ENCODE measurements around the gene SPG7. TPM values are rescaled to one million over a fixed set of nuclear protein-coding genes. Genes with fewer than 3 reads are reported as not detected.

Gene SPG7
- total and polyA plus RNA-seq, 4 donors, result 34.5 to 102 (median 49.5) TPM

GRCh38 chr16:89517128-89517527, 8.9 kb downstream of the SPG7 start (continued):
- TF ChIP-seq, protein P1, sequence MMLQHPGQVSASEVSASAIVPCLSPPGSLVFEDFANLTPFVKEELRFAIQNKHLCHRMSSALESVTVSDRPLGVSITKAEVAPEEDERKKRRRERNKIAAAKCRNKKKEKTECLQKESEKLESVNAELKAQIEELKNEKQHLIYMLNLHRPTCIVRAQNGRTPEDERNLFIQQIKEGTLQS (IDR thresholded peaks at IDR 0.05), result no peak
- TF ChIP-seq REST (IDR thresholded peaks at IDR 0.05), result no peak
- TF ChIP-seq HNF4A (conservative IDR thresholded peaks at IDR 0.05), result no peak

- H3K9me3 ChIP-seq (ENCODE audit: control insufficient read depth in 4 of 4, low read length in 3 of 4), result no peaks in the 10 kb centered on the region
- DNase-seq (ENCODE audit: low spot score), result no peak
- H3K4me3 ChIP-seq (ENCODE audit: low read depth in 1 of 3, low read length in 3 of 3), result no peak overlapping the region
- TF ChIP-seq EGR1 (IDR thresholded peaks at IDR 0.05; ENCODE audit: low read depth in 2 of 2) (no peak), HNF4A (conservative IDR thresholded peaks at IDR 0.05) (no peak)
- H3K27me3 ChIP-seq (ENCODE audit: control insufficient read depth in 4 of 4, insufficient read depth in 4 of 4, low read length in 3 of 4), result no peaks in the 10 kb centered on the region
- WGBS, result 93% methylated on average over 15 of the region's 15 CpGs
- no peak overlapping the region for H3K9ac ChIP-seq (ENCODE audit: low read depth in 1 of 2, low read length in 2 of 2)
- peaks cover 12 to 67% (median 32%) of the 10 kb centered on the region in 4 donors for H3K36me3 ChIP-seq (ENCODE audit: control insufficient read depth in 4 of 4, insufficient read depth in 3 of 4, low read depth in 1 of 4, low read length in 3 of 4)
- H3K4me1 ChIP-seq (ENCODE audit: control insufficient read depth in 4 of 4, insufficient read depth in 4 of 4, low read length in 3 of 4), result no peaks in the 10 kb centered on the region
- no peak overlapping the region for H3K27ac ChIP-seq (ENCODE audit: low read depth in 1 of 2, low read length in 2 of 2)
Measured at GRCh38 chr16:89519881-89520280, 11.7 kb downstream of the SPG7 start.

- WGBS, result 97% methylated on average over 31 of the region's 31 CpGs
- no peak for DNase-seq (ENCODE audit: low spot score)
- peaks cover 19 to 79% (median 45%) of the 10 kb centered on the region in 4 donors for H3K36me3 ChIP-seq (ENCODE audit: control insufficient read depth in 4 of 4, insufficient read depth in 3 of 4, low read depth in 1 of 4, low read length in 3 of 4)
Measured at GRCh38 chr16:89522287-89522686, 14.1 kb downstream of the SPG7 start.

GRCh38 chr16:89523680-89524344, 15.6 kb downstream of the SPG7 start:
- Histone ChIP-seq H3K27me3 (ENCODE audit: control insufficient read depth in 4 of 4, insufficient read depth in 4 of 4, low read length in 3 of 4) (no peaks in the 10 kb centered on the region), H3K9me3 (ENCODE audit: control insufficient read depth in 4 of 4, low read length in 3 of 4) (no peaks in the 10 kb centered on the region), H3K4me1 (ENCODE audit: control insufficient read depth in 4 of 4, insufficient read depth in 4 of 4, low read length in 3 of 4) (no peaks in the 10 kb centered on the region), H3K36me3 (ENCODE audit: control insufficient read depth in 4 of 4, insufficient read depth in 3 of 4, low read depth in 1 of 4, low read length in 3 of 4) (peaks cover 17 to 78% (median 37%) of the 10 kb centered on the region in 4 donors), H3K4me3 (ENCODE audit: low read depth in 1 of 3, low read length in 3 of 3) (no peak overlapping the region), H3K9ac (ENCODE audit: low read depth in 1 of 2, low read length in 2 of 2) (no peak overlapping the region), H3K27ac (ENCODE audit: low read depth in 1 of 2, low read length in 2 of 2) (no peak overlapping the region)
- no peak for DNase-seq (ENCODE audit: low spot score)
- TF ChIP-seq, protein P2, sequence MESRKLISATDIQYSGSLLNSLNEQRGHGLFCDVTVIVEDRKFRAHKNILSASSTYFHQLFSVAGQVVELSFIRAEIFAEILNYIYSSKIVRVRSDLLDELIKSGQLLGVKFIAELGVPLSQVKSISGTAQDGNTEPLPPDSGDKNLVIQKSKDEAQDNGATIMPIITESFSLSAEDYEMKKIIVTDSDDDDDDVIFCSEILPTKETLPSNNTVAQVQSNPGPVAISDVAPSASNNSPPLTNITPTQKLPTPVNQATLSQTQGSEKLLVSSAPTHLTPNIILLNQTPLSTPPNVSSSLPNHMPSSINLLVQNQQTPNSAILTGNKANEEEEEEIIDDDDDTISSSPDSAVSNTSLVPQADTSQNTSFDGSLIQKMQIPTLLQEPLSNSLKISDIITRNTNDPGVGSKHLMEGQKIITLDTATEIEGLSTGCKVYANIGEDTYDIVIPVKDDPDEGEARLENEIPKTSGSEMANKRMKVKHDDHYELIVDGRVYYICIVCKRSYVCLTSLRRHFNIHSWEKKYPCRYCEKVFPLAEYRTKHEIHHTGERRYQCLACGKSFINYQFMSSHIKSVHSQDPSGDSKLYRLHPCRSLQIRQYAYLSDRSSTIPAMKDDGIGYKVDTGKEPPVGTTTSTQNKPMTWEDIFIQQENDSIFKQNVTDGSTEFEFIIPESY (IDR thresholded peaks at IDR 0.05), result no peak
- peak; percentile 35 for TF ChIP-seq NR2F2 (IDR thresholded peaks at IDR 0.05)
- TF ChIP-seq, protein P1 (IDR thresholded peaks at IDR 0.05), result no peak
- no peak for TF ChIP-seq GABPA (IDR thresholded peaks at IDR 0.05 in 1 of 2, conservative IDR thresholded peaks at IDR 0.05 in 1 of 2)
- TF ChIP-seq FOXA1 (IDR thresholded peaks at IDR 0.05), result no peak
- TF ChIP-seq EGR1 (IDR thresholded peaks at IDR 0.05; ENCODE audit: low read depth in 2 of 2), result no peak
- no peak for TF ChIP-seq FOXA2 (IDR thresholded peaks at IDR 0.05)
- TF ChIP-seq TAF1 (conservative IDR thresholded peaks at IDR 0.05), result no peak
- TF ChIP-seq RAD21 (IDR thresholded peaks at IDR 0.05), result peak; percentile 26 to 35
- TF ChIP-seq YY1 (IDR thresholded peaks at IDR 0.05), result no peak
- TF ChIP-seq SP1 (IDR thresholded peaks at IDR 0.05), result no peak
- 83% methylated on average over 32 of the region's 32 CpGs for WGBS

More at GRCh38 chr16:89522287-89522686, 14.1 kb downstream of the SPG7 start:
- H3K4me3 ChIP-seq (ENCODE audit: low read depth in 1 of 3, low read length in 3 of 3), result no peak overlapping the region
- no peak for TF ChIP-seq RAD21 (IDR thresholded peaks at IDR 0.05)
- TF ChIP-seq HNF4G (IDR thresholded peaks at IDR 0.05), result no peak
- TF ChIP-seq YY1 (IDR thresholded peaks at IDR 0.05), result no peak
- no peak for TF ChIP-seq TAF1 (conservative IDR thresholded peaks at IDR 0.05)
- no peak overlapping the region for H3K9ac ChIP-seq (ENCODE audit: low read depth in 1 of 2, low read length in 2 of 2)
- no peaks in the 10 kb centered on the region for H3K9me3 ChIP-seq (ENCODE audit: control insufficient read depth in 4 of 4, low read length in 3 of 4)
- no peak overlapping the region for H3K27ac ChIP-seq (ENCODE audit: low read depth in 1 of 2, low read length in 2 of 2)
- H3K27me3 ChIP-seq (ENCODE audit: control insufficient read depth in 4 of 4, insufficient read depth in 4 of 4, low read length in 3 of 4), result no peaks in the 10 kb centered on the region
- no peaks in the 10 kb centered on the region for H3K4me1 ChIP-seq (ENCODE audit: control insufficient read depth in 4 of 4, insufficient read depth in 4 of 4, low read length in 3 of 4)
